Measurements from ENCODE around the gene CD44.
"Not testable (repeated sequence)": the region's sequence is repeated elsewhere in the genome, so short reads cannot be mapped to it uniquely, and the experiment has no call there.

DNA sequence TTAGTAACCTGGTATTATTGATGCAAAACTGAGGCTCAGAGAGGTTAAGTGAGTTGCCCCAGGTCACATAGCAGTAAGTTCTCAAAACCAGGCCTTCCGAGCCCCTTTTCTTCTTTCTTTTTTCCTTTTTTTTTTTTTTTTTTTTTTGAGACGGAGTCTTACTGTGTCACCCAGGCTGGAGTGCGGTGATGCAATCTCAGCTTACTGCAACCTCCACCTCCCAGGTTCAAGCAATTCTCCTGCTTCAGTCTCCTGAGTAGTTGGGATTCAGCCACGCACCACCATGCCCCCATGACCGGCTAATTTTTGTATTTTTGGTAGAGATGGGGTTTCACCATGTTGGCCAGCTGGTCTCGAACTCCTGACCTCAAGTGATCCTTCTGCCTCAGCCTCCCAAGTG lies 87.8 kb downstream of the CD44 start:
- TF ChIP-seq, protein P1, sequence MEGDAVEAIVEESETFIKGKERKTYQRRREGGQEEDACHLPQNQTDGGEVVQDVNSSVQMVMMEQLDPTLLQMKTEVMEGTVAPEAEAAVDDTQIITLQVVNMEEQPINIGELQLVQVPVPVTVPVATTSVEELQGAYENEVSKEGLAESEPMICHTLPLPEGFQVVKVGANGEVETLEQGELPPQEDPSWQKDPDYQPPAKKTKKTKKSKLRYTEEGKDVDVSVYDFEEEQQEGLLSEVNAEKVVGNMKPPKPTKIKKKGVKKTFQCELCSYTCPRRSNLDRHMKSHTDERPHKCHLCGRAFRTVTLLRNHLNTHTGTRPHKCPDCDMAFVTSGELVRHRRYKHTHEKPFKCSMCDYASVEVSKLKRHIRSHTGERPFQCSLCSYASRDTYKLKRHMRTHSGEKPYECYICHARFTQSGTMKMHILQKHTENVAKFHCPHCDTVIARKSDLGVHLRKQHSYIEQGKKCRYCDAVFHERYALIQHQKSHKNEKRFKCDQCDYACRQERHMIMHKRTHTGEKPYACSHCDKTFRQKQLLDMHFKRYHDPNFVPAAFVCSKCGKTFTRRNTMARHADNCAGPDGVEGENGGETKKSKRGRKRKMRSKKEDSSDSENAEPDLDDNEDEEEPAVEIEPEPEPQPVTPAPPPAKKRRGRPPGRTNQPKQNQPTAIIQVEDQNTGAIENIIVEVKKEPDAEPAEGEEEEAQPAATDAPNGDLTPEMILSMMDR (IDR thresholded peaks at IDR 0.05; ENCODE audit: insufficient read depth, low read length, poor library complexity, severe bottlenecking) = not testable (repeated sequence)
- TF ChIP-seq EZH2phosphoT487 (conservative IDR thresholded peaks at IDR 0.05; ENCODE audit: low read length) = not testable (repeated sequence)

Measured in SU-DHL-6 (cell line).